CD4-positive, alpha-beta T cell treated with Interleukin-4 for 4 hours (primary cell): ENCODE data around the gene NACA2.
"Not testable (repeated sequence)": the region's sequence is repeated elsewhere in the genome, so short reads cannot be mapped to it uniquely, and the experiment has no call there.

Experiments used
- DNase-seq: peaks from one replicate; pipeline ENCODE4 v3.0.0-alpha.2; 2020

Gene NACA2

DNA sequence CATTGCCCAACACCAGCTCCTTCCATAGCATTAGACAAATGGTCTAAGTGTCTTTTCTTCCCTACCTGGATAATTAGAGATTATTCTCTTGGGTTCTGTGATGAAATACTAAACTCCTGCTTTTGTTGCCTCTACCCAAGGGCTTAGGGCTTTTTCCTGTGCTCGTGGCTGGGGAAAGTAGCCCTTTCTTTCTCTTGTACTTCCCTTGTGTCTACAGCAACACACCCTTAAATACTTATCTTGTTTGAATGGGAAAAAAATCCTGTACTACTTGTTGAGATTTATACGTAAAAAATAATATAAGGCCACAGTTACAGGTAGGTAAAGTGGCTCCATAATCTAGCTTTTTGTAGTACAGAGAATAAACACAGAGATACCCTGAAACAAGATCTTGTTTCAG is 7.0 kb upstream of the NACA2 start:
- no peak for DNase-seq

DNA sequence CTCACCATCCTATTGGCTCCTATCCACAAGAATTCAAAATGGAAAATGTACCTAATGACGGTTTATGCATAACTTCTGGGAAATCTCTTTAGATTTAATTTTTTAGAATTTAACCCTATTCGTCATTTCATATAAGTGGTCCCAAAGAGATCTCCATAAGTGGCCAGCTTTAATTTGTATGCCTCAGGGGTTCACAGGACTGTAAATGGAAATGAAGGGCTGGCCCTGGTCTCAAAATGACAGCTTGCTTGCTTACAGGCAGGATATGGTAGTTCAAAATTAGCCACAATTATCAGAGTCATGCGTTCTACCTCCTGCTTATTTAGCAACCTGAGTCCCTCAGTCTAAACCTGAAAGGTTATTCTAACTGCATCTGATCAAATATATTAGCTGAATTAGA is 6.6 kb upstream of the NACA2 start:
- DNase-seq: no peak

DNA sequence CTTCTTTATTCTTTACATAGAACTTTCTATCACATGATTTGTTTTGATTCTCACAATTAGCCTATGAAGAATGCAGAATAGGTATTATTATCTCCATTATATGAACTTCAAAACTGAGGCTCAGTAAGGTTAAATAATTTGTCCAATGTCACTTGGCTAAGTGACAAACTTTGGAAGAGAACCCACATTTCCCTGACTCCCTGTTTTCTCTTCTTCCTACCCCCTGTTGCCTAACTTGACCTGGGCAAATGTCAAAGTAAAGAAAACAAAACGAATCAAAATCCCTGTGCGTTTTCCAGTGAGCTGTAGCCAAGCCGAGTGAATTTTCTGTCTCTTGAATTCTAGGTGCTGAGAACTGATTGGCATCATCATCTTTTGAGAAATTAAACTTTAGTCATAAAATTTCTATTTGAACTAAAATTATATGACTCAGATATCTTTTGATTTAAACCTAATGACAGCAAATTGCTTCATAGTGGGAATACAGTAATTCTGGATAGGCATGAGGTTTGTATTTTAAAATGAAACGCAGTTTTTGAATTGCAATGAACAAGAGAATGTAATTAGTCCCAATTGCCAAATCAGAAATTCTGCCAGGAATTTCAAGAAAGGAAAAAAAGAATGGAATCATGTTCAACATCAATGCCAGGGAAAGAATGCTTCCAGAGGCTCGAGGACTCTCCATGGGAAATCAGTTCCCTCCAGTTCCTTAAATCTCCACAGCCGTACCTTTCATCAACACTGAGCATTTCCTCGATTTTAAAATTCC is 4.6 kb upstream of the NACA2 start:
- no peak for DNase-seq

DNA sequence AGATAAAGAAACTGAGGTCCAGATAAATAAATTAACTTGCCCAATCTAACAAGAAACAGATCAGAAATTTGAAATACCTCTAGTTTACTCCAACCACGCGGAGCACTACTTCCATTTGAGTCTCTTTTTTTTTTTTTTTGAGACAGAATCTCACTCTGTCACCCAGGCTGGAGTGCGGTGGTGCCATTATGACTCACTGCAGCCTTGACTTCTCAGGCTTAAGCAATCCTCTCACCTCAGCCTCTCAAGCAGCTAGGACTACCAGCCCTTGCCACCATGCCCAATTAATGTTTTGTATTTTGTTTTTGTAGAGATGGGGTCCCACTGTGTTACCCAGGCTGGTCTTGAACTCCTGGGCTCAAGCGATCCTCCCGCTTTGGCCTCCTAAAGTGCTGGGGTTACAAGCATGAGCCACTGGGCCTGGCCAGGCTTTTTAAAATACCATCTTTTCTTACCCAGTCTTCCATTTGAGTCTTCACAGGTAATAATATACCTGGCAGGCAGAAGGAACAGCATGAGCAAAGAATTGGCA is 3.3 kb upstream of the NACA2 start:
- DNase-seq: no peak

DNA sequence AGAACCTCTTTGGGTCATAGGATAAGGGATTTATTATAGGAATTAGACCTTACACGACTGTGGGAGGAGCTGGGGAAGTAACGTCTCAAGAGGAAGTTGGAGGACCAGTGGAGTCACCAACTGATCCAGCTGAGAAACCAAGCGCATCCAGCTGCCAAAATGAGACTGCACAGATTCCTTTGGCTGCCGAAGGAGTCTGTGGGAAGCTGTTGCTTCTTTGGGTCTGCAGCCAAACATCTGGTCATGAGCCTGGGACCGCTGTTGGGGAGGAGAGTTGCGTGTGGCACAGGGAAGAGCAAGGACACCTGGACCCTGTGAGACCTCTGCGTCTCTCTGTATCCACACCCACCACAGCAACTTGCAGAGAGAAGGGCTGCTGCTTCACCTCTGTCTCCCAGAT is 2.4 kb upstream of the NACA2 start:
- DNase-seq: no peak

DNA sequence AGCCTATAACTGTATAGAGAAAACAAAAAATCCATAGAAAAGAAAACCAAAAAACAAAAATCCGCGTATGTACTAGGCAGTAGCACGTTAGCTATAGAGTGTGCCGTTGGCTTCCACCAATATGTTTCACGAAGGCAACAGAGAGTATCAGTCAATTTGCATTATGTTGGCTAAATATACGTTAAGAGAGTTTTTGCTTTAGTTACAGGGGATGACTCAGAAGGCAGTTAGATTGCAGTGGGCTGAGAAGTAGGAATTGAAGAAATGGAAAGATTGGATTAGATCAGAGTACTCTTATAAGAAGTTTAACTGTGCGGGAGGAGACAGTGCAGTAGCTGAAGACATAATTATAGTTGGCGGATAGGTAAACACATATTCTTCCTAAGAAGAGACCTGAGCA is 911 bp upstream of the NACA2 start:
- DNase-seq: no peak

DNA sequence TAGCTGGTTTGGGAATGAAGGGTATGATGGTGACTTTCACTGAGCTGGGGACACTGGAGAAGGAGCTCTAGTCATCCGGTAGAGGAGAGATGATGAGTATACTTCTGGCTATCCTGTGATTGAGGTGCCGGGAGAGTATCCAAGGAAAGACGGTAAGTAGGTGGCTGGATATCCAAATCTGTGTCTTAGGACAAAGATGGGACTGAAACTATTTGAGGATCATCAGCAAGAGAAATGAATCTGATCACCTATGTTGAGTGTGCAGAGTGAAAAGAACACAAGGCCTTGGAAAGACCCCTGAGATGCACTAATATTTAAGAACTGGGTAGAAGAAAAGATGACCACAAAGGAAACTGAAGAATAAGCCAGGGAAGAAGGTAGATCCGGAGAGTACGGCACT is 1.0 kb downstream of the NACA2 start:
- DNase-seq: no peak

DNA sequence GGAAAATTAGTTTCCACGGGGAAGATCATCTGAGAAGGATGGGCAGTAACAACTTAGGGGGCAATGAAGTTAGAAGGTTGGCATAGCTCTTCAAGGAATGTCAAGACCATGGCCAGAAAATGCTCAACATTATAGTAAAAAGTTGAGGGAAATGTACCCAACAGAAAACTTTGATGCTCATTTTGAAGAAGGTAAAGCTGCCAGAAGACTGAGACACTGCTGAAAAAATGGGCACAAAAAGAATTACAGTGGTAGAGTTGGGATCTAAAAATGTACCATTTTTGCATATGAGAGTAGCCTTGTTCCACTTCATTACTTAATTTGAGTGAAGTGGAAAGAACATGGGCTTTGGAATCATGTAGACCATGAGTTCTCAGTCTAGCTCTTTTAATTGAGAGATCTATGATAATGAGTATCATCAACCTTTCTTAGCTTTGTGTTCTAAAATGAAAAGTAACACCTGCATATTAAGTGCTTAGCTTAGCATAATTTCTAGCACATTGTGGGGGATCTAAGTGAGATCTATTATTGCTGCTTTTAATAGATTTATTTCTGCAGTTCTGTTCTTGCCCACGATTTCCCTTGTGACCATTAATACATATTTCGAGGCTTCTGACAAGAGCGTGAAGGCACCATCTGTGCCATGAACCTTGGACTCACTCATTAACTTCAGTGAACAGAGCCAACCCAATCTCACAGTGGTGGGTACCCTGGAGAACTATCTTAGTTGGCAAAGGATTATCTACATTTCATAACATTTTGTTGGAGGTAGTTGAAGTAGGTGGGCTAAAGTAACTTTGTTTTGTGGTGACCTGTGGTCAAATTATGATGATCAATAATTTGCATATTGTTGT is 3.0 kb downstream of the NACA2 start:
- DNase-seq: no peak

DNA sequence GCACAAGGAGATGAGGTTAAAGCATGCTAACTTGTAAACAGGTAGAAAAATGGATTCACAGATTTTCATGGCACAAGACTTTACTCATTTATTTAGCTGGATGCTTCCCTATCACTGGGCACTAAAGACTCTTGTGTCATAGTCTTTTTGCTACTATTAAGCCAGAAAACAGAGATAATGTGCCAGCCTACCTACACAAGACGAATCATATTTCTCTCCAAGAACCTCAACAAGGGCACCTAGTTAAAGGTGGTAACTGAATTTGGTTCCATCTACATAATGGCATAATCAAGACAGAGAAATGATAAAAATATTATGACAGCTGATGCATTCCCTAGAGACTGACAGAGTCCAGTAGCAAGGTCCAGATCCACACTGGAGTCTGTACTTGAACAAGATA is 3.8 kb downstream of the NACA2 start:
- DNase-seq: no peak

DNA sequence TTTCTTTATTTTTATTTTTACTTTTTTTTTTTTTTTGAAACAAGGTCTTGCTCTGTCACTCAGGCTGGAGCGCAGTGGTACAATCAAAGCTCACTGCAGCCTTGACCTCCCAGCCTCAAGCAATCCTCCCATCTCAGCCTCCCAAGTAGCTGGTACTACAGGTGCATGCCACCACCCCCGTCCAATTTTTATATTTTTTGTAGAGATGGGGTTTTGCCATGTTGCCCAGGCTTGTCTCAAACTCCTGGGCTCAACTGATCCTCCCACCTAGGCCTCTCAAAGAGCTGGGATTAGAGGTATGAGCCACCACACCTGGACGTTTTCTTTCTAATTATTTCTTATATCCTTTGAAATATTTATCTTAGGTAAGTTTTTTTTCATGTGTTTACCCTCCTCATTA is 4.4 kb downstream of the NACA2 start:
- not testable (repeated sequence) for DNase-seq

DNA sequence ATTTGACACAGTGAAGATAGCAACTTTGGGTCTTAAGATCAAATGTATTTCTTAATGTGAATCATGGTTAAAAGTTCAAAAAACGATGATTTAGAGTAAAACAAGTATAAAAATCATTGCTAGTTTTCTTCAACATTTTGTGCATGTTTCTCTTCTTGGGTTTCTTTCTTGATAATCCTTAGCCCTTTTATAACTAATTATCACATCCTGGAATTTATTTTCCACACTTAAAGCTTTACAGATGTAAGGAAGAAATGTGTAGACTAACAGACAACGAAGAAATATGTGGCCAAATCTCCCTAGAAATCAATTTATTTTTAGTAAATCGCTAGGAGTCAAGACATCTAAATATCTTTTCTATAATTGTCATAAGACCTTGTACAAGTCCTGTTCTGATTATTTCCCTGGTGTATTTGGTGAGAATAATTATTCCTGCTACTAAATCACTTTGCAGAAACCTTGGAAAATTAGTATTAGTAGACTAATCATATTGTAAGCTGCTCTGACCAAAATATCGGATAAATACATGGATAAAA is 4.9 kb downstream of the NACA2 start:
- DNase-seq: no peak

DNA sequence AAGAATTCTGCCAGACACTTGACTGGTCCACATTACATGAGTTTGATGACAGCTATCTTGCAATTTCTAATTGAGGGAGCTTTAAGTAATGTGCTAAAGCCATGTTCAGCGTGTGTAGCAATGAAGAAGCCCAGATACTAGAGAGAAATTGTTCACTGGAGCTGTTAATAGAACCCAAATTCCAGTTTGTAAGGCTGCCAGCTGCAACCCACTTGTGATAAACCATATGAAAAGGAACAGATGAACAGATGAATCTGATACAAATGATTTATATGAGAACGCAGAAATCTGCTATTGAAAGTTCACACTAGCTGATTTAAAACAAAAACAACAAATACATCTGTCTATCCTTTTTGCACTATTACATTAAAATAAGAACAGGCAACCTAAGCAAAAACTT is 6.2 kb downstream of the NACA2 start:
- no peak for DNase-seq

DNA sequence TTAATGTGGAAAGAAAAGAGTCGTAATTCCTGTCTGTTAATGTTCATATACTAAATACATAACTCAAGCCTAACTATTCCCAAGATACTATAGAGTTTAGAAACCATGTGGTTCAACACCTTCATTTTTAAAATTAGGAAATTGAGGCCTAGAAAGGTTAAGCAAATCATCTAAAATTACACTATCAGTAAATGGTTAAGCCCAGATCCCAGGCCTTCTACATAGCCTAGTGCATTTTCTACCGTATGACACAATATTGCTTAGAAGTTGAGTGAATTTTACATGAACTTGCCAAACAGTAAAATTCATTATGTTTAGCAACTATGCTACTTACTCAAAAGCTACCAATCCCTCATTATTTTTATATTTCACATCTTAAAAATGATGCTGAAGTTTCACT is 6.8 kb downstream of the NACA2 start:
- DNase-seq: no peak

DNA sequence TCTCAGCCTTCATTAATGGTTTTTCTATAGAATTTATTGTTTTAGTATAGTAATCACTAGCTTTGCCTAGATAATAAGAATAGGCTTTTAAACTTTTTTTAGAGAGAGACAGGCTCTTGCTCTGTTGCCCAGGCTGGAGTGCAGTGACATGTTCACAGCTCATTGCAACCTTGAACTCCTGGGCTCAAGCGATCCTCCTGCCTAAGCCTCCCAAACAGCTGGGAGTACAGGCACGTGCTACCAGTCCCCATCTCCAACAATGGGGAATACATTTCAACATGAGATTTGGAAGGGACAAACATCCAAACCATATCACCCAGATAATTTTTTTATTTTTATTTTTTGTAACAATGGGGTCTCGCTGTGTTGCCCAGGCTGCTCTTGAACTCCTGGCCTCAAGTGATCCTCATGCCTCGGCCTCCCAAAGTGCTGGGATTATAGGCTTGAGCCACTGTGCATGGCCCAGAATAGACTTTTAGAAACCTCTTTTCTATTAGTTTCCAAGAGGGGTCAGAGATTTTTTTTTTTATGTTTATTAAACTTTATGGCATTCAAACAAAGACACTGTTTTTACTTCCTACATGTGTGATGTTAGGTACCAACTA is 7.3 kb downstream of the NACA2 start:
- DNase-seq: no peak

DNA sequence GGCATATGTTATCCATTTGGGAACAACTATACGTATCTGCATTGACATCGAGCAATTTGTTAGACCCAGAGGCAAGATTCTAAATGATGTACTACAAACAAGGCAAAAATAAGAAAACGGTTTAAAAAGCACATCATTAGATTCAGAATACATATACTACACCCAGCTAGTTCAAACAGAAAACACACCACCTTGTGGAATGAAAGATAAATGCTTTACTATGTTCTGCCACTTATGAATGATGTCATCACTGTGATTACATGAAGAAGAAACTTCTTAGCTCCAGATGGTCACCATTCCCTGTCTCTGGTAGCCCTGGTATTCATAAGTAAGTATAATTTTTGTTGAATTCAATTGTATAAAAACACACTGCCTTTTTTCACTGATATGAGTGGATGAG is 7.8 kb downstream of the NACA2 start:
- no peak for DNase-seq

DNA sequence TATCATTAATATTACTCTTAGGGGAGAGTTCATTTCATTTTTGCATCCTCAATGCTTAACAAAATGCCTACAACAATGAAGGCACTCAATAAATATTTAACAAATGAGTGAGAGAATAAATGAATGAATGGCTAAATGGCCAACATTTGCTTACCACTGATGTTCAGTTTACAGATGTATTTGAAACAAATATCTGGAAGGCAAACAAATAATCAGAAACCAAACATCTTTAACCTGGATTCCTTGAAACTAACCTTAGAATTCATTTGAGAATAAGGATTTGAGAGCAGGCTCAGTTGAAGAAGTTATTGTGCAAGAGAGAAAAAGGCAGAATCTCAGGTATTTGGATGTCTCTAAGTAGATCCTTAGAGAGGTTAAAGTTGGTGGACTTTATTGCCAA is 8.4 kb downstream of the NACA2 start:
- DNase-seq: no peak

DNA sequence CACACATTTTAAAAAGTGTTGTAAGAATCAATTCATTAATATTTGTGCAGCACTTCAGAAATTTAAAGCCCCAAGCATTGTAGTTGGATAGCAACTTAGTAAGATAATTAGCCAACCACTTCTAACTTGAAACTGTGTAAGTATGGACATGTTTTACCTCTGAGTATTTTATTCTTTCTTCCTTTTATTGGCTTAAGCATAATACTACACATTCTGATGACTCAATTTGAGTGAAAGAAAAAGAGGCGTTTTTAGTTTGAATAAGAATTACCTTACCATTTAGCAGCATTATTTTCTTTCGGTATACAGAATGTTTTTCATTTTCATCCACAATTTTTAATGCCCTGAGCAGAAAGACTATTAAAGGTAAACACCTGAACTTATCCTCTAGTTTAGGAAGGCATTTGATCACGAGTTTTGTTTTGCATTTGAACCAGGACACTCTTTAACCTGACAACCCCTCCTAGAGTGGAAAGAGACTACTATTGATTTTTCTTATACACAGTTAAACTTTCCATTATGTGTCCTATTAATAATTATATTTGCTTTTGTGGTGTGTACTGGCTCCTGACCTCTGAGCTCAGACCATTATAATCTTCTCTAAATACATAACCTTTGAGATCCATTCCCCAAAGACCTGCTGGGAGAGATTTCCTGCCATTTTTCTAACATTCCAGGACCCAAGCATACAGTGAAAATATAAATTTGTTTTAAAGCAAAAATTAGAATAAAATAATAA is 9.2 kb downstream of the NACA2 start:
- no peak for DNase-seq

DNA sequence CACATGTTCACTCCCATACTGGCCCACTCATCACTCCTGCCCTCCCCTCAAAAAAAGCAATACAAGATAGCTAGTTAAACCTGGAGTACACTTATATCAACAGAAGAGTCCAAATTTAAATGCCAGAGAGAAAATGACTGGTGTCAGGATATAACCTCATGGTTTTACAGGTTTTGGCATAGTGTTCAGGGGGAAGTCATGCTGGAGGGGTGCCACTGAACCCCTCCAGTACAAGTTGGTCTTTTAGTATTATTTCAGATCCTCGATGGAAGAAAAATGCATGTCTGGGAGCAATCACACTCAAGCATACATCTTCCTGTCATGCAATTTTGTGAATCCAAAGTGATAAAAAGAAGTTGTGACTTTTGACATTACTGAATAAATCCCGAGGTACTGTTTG is 10.5 kb downstream of the NACA2 start:
- DNase-seq: no peak

DNA sequence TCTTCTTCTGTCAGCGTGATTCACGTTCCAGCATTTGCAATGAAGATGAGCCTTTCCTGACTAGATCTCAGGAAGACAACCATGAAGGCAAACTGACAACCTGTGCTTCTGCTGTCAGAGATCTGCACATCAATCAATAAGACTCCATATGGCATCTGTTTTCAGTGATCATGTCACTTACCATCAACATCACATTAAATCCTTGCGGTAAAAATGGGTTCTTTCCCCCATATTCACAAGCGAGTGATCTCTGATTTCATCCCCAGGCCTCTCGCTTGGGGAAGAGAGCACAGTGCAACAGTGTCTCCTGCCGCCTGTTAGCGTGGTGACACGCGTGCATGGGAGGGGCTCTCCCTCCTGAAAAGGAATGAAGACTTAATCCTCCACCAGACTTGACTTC is 11.1 kb downstream of the NACA2 start:
- no peak for DNase-seq

DNA sequence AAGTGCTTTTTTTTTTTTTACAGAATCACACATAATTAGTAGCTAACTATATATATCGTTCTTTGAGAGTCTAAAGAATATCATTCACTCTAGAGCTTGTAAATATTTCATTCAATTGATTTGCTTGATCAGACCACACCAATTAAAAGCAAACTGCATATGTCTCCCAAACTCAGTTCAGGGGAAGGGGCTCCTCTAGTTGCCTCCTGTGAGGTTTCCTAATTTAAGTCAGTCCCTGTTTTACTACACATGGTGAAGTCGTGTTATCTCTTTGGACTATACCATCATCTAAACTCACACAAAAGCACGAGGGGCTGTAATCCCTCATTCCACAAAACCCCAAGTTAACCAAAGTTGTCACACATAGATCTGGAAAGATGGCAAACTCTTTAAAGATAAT is 11.7 kb downstream of the NACA2 start:
- DNase-seq: no peak

DNA sequence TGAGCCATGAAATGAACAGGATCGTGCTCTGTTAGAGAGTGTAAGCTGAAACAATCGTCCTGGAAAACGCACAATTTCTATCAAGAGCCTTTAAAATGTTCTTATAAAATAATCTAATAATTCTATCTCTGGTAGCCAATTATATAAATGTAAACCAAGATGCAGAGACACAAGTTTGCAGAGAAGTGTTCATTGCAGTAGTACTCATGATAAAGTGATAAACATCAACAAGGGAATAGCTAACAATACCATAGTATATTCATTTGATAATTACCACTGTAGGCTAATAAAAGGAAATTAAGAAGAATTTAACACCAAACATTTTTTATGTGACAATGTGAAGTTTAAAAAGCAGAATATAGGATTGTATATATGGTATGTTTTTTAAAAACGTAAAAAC is 12.4 kb downstream of the NACA2 start:
- DNase-seq: no peak

DNA sequence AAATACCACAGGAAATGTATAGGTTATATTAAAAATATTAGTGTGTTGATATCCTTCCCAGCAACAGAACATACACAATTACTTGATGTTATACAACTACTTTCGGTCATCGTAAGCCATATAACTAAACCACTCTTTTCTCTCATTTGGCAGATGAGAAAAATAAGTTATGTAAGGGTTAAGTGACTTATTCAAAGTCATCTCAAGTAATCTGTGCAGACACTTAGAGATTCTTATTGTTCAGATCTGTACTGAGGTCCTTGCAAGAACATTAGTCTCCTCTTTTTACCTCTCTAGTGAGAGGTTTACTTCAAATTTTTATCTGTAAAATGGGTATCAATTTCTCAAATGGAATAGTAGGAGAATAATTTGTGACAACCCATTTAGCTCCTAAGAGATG is 15.0 kb downstream of the NACA2 start:
- DNase-seq: no peak
